WTC11 (cell line): ENCODE results near the gene TBX10. TPM values are rescaled to one million over a fixed set of nuclear protein-coding genes. Genes with fewer than 3 reads are reported as not detected.
"Not testable (repeated sequence)": the region's sequence is repeated elsewhere in the genome, so short reads cannot be mapped to it uniquely, and the experiment has no call there.

Source experiments
- ATAC-seq: fragments of 200-7000 bp; cut with Tn5 transposase; 2 replicates; pipeline ENCODE4 v1.10.0; 2021; ENCODE audit warnings: mild to moderate bottlenecking, moderate library complexity
- CTCF ChIA-PET: fragments of 300-600 bp; sonication (Branson Sonifier 250); formaldehyde crosslinking; loops from one replicate; lab custom pipeline; 2021; ENCODE audit warnings: antibody characterized with exemption; lab: Charles Lee
- POLR2A ChIA-PET: fragments of 350-600 bp; sonication (Branson Sonifier 250); formaldehyde crosslinking; loops from one replicate; lab custom pipeline; 2021; ENCODE audit warnings: antibody characterized with exemption; lab: Charles Lee
- DNase-seq: peaks from one replicate; pipeline ENCODE4 v3.0.0; 2021; ENCODE audit warnings: low spot score
- H3K27ac Mint-ChIP-seq: 2 replicates; pipeline ENCODE4 v1.8.0; 2021; ENCODE audit warnings: mixed read lengths
- H3K27me3 Mint-ChIP-seq: 2 replicates; pipeline ENCODE4 v1.8.0; 2021; ENCODE audit warnings: low read depth, mild to moderate bottlenecking, moderate library complexity, mixed read lengths
- H3K36me3 Mint-ChIP-seq: 2 replicates; pipeline ENCODE4 v1.8.0; 2021; ENCODE audit warnings: mixed read lengths
- H3K4me1 Mint-ChIP-seq: 2 replicates; pipeline ENCODE4 v1.8.0; 2022; ENCODE audit warnings: mixed read lengths
- H3K4me3 Mint-ChIP-seq: 2 replicates; pipeline ENCODE4 v1.8.0; 2021; ENCODE audit warnings: mild to moderate bottlenecking, moderate library complexity, mixed read lengths
- H3K9me3 Mint-ChIP-seq: 2 replicates; pipeline ENCODE4 v1.8.0; 2021; ENCODE audit warnings: mixed read lengths
- ELF4 ChIP-seq: sonication (generic); formaldehyde crosslinking; IDR thresholded peaks from 2 replicates; pipeline ENCODE4 v1.8.1; 2022; ENCODE audit warnings: low read depth, mild to moderate bottlenecking, moderate library complexity, missing genetic modification reagents
- ESRRA ChIP-seq: sonication (generic); formaldehyde crosslinking; IDR thresholded peaks from 2 replicates; pipeline ENCODE4 v1.8.1; 2022; ENCODE audit warnings: mild to moderate bottlenecking, missing genetic modification reagents, borderline replicate concordance
- FOXK1 ChIP-seq: sonication (generic); formaldehyde crosslinking; IDR thresholded peaks from 2 replicates; pipeline ENCODE4 v1.8.0; 2022; ENCODE audit warnings: mild to moderate bottlenecking, moderate library complexity, missing genetic modification reagents
- JUN ChIP-seq: sonication (generic); formaldehyde crosslinking; IDR thresholded peaks from 2 replicates; pipeline ENCODE4 v1.8.0; 2023; ENCODE audit warnings: mild to moderate bottlenecking, missing genetic modification reagents
- PRRX2 ChIP-seq: fragments of 250-450 bp; sonication (Bioruptor Pico); IDR thresholded peaks from 2 replicates; pipeline ENCODE4 v1.8.0; 2021; ENCODE audit warnings: mild to moderate bottlenecking
- RORB ChIP-seq: fragments of 250-450 bp; sonication (Bioruptor Pico); IDR thresholded peaks from 2 replicates; pipeline ENCODE4 v1.9.0; 2021; ENCODE audit warnings: mild to moderate bottlenecking
- SMAD4 ChIP-seq: sonication (generic); formaldehyde crosslinking; IDR thresholded peaks from 2 replicates; pipeline ENCODE4 v1.8.0; 2022; ENCODE audit warnings: mild to moderate bottlenecking, missing genetic modification reagents
- SP1 ChIP-seq: sonication (generic); formaldehyde crosslinking; conservative IDR thresholded peaks from 2 replicates; pipeline ENCODE4 v1.8.1; 2022; ENCODE audit warnings: missing genetic modification reagents
- TEAD4 ChIP-seq: sonication (generic); formaldehyde crosslinking; IDR thresholded peaks from 2 replicates; pipeline ENCODE4 v1.8.0; 2022; ENCODE audit warnings: mild to moderate bottlenecking, missing genetic modification reagents
- TP53 ChIP-seq: sonication (generic); formaldehyde crosslinking; IDR thresholded peaks from 2 replicates; pipeline ENCODE4 v1.8.1; 2023; ENCODE audit warnings: mild to moderate bottlenecking, missing genetic modification reagents
- ZNF138 ChIP-seq: sonication (generic); formaldehyde crosslinking; conservative IDR thresholded peaks from 2 replicates; pipeline ENCODE4 v1.8.1; 2022; ENCODE audit warnings: mild to moderate bottlenecking, moderate library complexity, missing genetic modification reagents
- total RNA-seq: library from RNA; stranded (reverse); gene quantifications from 3 replicates; pipeline ENCODE4 v1.2.3, GENCODE V29; 2021
- TF ChIP-seq, protein P1 (sequence below): sonication (generic); formaldehyde crosslinking; IDR thresholded peaks from 2 replicates; pipeline ENCODE4 v1.8.0; 2022; ENCODE audit warnings: mild to moderate bottlenecking, missing genetic modification reagents
- TF ChIP-seq, protein P2 (sequence below): sonication (generic); formaldehyde crosslinking; IDR thresholded peaks from 2 replicates; pipeline ENCODE4 v1.8.1; 2023; ENCODE audit warnings: mild to moderate bottlenecking, missing genetic modification reagents, borderline replicate concordance
- TF ChIP-seq, protein P3 (sequence below): sonication (generic); formaldehyde crosslinking; IDR thresholded peaks from 2 replicates; pipeline ENCODE4 v1.8.0; 2023; ENCODE audit warnings: missing genetic modification reagents
- TF ChIP-seq, protein P4 (sequence below): sonication (generic); formaldehyde crosslinking; IDR thresholded peaks from 2 replicates; pipeline ENCODE4 v1.8.1; 2023; ENCODE audit warnings: mild to moderate bottlenecking, missing genetic modification reagents
- TF ChIP-seq, protein P5 (sequence below): sonication (generic); formaldehyde crosslinking; IDR thresholded peaks from 2 replicates; pipeline ENCODE4 v1.8.0; 2022; ENCODE audit warnings: mild to moderate bottlenecking, missing genetic modification reagents

TBX10 gene
- total RNA-seq, 1 experiment from 2014 or later = not detected

DNA sequence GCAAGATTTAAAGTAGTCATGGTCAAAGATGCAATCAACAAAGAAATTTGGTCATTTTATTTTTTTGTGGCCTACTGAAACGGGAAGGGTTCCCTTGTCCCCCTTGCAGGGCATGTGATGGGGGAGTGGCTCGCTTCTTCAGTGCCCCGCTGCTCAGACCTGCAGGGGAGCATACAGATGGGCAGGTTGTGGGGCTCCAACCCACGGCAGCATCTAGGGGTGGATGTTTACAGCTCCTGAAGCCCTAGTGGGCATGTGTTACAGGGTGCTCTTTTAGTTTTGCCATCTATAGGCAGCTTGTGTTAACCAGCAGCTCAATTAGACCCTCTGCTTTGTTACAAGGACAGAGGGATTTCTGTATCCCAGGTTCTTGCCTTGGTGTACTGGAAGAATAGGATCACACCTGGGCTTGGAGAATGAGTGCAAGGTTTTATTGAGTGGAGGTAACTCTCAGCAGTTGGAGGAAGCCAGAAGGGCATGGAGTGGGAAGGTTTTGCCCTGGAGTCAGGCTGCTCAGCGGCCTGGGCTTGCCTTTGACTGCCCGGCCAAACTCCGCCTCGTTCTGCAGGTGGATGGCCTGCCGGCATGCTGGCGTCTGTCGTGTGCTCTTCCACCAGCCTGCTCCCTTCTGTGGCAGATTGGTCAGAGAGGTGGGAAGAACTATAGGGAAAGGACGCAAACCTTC, 46.5 kb downstream of the TBX10 start:
- H3K9me3 Mint-ChIP-seq = peaks cover 14% of the 10 kb centered on the region
- TF ChIP-seq, protein P1, sequence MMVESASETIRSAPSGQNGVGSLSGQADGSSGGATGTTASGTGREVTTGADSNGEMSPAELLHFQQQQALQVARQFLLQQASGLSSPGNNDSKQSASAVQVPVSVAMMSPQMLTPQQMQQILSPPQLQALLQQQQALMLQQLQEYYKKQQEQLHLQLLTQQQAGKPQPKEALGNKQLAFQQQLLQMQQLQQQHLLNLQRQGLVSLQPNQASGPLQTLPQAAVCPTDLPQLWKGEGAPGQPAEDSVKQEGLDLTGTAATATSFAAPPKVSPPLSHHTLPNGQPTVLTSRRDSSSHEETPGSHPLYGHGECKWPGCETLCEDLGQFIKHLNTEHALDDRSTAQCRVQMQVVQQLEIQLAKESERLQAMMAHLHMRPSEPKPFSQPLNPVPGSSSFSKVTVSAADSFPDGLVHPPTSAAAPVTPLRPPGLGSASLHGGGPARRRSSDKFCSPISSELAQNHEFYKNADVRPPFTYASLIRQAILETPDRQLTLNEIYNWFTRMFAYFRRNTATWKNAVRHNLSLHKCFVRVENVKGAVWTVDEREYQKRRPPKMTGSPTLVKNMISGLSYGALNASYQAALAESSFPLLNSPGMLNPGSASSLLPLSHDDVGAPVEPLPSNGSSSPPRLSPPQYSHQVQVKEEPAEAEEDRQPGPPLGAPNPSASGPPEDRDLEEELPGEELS = no peak
- TF ChIP-seq PRRX2 (CRISPR knock-in tag) (no peak), SMAD4 (CRISPR knock-in tag) (no peak), TP53 (CRISPR knock-in tag) (no peak), TEAD4 (CRISPR knock-in tag) (no peak), ZNF138 (no peak), SP1 (CRISPR knock-in tag) (no peak), ESRRA (CRISPR knock-in tag) (no peak), ELF4 (CRISPR knock-in tag) (no peak), FOXK1 (CRISPR knock-in tag) (no peak), RORB (CRISPR knock-in tag) (no peak), JUN (no peak)
- TF ChIP-seq, protein P2, sequence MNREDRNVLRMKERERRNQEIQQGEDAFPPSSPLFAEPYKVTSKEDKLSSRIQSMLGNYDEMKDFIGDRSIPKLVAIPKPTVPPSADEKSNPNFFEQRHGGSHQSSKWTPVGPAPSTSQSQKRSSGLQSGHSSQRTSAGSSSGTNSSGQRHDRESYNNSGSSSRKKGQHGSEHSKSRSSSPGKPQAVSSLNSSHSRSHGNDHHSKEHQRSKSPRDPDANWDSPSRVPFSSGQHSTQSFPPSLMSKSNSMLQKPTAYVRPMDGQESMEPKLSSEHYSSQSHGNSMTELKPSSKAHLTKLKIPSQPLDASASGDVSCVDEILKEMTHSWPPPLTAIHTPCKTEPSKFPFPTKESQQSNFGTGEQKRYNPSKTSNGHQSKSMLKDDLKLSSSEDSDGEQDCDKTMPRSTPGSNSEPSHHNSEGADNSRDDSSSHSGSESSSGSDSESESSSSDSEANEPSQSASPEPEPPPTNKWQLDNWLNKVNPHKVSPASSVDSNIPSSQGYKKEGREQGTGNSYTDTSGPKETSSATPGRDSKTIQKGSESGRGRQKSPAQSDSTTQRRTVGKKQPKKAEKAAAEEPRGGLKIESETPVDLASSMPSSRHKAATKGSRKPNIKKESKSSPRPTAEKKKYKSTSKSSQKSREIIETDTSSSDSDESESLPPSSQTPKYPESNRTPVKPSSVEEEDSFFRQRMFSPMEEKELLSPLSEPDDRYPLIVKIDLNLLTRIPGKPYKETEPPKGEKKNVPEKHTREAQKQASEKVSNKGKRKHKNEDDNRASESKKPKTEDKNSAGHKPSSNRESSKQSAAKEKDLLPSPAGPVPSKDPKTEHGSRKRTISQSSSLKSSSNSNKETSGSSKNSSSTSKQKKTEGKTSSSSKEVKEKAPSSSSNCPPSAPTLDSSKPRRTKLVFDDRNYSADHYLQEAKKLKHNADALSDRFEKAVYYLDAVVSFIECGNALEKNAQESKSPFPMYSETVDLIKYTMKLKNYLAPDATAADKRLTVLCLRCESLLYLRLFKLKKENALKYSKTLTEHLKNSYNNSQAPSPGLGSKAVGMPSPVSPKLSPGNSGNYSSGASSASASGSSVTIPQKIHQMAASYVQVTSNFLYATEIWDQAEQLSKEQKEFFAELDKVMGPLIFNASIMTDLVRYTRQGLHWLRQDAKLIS (CRISPR knock-in tag) = no peak
- TF ChIP-seq, protein P3, sequence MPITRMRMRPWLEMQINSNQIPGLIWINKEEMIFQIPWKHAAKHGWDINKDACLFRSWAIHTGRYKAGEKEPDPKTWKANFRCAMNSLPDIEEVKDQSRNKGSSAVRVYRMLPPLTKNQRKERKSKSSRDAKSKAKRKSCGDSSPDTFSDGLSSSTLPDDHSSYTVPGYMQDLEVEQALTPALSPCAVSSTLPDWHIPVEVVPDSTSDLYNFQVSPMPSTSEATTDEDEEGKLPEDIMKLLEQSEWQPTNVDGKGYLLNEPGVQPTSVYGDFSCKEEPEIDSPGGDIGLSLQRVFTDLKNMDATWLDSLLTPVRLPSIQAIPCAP (CRISPR knock-in tag) = no peak
- TF ChIP-seq, protein P4, sequence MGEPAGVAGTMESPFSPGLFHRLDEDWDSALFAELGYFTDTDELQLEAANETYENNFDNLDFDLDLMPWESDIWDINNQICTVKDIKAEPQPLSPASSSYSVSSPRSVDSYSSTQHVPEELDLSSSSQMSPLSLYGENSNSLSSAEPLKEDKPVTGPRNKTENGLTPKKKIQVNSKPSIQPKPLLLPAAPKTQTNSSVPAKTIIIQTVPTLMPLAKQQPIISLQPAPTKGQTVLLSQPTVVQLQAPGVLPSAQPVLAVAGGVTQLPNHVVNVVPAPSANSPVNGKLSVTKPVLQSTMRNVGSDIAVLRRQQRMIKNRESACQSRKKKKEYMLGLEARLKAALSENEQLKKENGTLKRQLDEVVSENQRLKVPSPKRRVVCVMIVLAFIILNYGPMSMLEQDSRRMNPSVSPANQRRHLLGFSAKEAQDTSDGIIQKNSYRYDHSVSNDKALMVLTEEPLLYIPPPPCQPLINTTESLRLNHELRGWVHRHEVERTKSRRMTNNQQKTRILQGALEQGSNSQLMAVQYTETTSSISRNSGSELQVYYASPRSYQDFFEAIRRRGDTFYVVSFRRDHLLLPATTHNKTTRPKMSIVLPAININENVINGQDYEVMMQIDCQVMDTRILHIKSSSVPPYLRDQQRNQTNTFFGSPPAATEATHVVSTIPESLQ (CRISPR knock-in tag) = no peak
- TF ChIP-seq, protein P5, sequence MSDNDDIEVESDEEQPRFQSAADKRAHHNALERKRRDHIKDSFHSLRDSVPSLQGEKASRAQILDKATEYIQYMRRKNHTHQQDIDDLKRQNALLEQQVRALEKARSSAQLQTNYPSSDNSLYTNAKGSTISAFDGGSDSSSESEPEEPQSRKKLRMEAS (CRISPR knock-in tag) = no peak
- H3K4me3 Mint-ChIP-seq = no peak overlapping the region
- CTCF ChIA-PET = interaction anchor here (0.8 to 2.5 kb wide), 4 partner anchors 9 to 21 kb away, joined by 3 to 14 read pairs (median 4); partner anchors contain the start of gene GSTP1
- ATAC-seq (peak; percentile 53), DNase-seq (no peak)
- H3K36me3 Mint-ChIP-seq = peaks cover 15% of the 10 kb centered on the region
- peaks cover 14% of the 10 kb centered on the region for H3K4me1 Mint-ChIP-seq
- H3K27ac Mint-ChIP-seq = no peak overlapping the region
- peaks cover 5% of the 10 kb centered on the region for H3K27me3 Mint-ChIP-seq
- POLR2A ChIA-PET = no interaction called here

DNA sequence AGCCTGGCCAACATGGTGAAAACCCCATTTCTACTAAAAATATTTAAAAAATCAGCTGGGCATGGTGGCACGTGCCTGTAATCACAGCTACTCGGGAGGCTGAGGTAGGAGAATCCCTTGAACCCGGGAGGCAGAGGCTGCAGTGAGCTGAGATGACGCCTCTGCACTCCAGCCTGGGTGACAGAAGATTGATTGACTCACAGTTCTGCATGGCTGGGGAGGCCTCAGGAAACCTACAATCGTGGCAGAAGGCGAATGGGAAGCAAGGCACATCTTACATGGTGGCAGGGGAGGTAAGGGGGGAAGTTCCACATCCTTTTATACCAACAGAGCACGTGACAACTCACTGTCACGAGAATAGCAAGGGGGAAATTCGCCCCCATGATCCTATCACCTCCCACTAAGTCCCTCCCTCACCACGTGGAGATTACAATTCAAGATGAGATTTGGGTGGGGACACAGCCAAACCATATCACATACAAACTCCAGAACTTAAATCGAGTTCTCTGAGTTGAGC, 50.6 kb downstream of the TBX10 start:
- Mint-ChIP-seq H3K36me3 (peaks cover 36% of the 10 kb centered on the region), H3K4me1 (peaks cover 26% of the 10 kb centered on the region), H3K27ac (0 out of 2 replicates have a peak overlapping the region, but pooled peaks have one; percentile 72)
- POLR2A ChIA-PET, ATAC-seq, H3K4me3 Mint-ChIP-seq, H3K9me3 Mint-ChIP-seq, DNase-seq, H3K27me3 Mint-ChIP-seq, CTCF ChIA-PET: not testable (repeated sequence)
